ENCODE results near the gene KCNJ15. TPM values are rescaled to one million over a fixed set of nuclear protein-coding genes. Genes with fewer than 3 reads are reported as not detected.

KCNJ15 gene
- total RNA-seq, 1 donor: 10.1 TPM

DNA sequence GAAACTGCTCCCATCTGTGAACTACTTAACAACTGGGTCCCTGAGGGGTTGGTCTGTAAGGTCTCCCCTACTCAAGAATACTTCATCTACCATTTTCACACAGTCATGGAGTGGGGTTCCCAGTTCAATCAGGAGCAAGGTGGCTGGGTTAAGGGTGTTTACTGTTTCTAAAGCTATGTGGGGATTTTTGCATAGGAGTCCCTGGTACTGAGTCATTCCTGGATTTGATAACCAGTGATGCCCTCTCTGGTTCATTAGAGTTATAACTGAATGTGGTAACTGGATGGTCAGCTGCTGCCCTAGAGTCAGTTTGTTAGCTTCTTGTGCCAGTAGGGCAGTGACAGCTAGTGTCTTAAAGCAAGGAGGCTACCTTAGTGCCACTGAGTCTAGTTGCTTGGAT is 29.4 kb upstream of the KCNJ15 start:
- Histone ChIP-seq H3K79me2 (ENCODE audit: insufficient read depth, low read length) (no peaks in the 10 kb centered on the region), H3K9me3 (ENCODE audit: low read depth, low read length) (peaks cover 21% of the 10 kb centered on the region), H4K20me1 (ENCODE audit: insufficient read depth, low read length) (no peaks in the 10 kb centered on the region), H3K27me3 (ENCODE audit: insufficient read depth, low read length) (no peaks in the 10 kb centered on the region), H3K4me1 (ENCODE audit: insufficient read depth, low read length) (no peaks in the 10 kb centered on the region), H3K4me3 (ENCODE audit: insufficient read depth, low read length) (no peak overlapping the region), H3K4me2 (ENCODE audit: insufficient read depth, low read length) (no peak overlapping the region), H2AFZ (ENCODE audit: low read length) (no peak overlapping the region), H3K36me3 (ENCODE audit: insufficient read depth, low read length) (no peaks in the 10 kb centered on the region), H3K27ac (ENCODE audit: low read depth, low read length) (no peak overlapping the region)
- DNase-seq (ENCODE audit: insufficient read length, low spot score, missing footprints): peak; percentile 14
- TF ChIP-seq, protein P1, sequence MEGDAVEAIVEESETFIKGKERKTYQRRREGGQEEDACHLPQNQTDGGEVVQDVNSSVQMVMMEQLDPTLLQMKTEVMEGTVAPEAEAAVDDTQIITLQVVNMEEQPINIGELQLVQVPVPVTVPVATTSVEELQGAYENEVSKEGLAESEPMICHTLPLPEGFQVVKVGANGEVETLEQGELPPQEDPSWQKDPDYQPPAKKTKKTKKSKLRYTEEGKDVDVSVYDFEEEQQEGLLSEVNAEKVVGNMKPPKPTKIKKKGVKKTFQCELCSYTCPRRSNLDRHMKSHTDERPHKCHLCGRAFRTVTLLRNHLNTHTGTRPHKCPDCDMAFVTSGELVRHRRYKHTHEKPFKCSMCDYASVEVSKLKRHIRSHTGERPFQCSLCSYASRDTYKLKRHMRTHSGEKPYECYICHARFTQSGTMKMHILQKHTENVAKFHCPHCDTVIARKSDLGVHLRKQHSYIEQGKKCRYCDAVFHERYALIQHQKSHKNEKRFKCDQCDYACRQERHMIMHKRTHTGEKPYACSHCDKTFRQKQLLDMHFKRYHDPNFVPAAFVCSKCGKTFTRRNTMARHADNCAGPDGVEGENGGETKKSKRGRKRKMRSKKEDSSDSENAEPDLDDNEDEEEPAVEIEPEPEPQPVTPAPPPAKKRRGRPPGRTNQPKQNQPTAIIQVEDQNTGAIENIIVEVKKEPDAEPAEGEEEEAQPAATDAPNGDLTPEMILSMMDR (IDR thresholded peaks at IDR 0.05; ENCODE audit: extremely low read depth, low read depth, low read length): no peak

GRCh38 chr21:38228115-38228514 is 28.7 kb upstream of the KCNJ15 start:
- Histone ChIP-seq H2AFZ (ENCODE audit: low read length) (peak overlapping the region; percentile 25), H3K27me3 (ENCODE audit: insufficient read depth, low read length) (no peaks in the 10 kb centered on the region), H3K4me1 (ENCODE audit: insufficient read depth, low read length) (no peaks in the 10 kb centered on the region), H3K9me3 (ENCODE audit: low read depth, low read length) (peaks cover 18% of the 10 kb centered on the region), H3K27ac (ENCODE audit: low read depth, low read length) (no peak overlapping the region), H3K4me3 (ENCODE audit: insufficient read depth, low read length) (no peak overlapping the region), H3K4me2 (ENCODE audit: insufficient read depth, low read length) (no peak overlapping the region), H3K36me3 (ENCODE audit: insufficient read depth, low read length) (no peaks in the 10 kb centered on the region), H4K20me1 (ENCODE audit: insufficient read depth, low read length) (no peaks in the 10 kb centered on the region), H3K79me2 (ENCODE audit: insufficient read depth, low read length) (no peaks in the 10 kb centered on the region)
- TF ChIP-seq, protein P1 (IDR thresholded peaks at IDR 0.05; ENCODE audit: extremely low read depth, low read depth, low read length): no peak
- no peak for DNase-seq (ENCODE audit: insufficient read length, low spot score, missing footprints)

DNA sequence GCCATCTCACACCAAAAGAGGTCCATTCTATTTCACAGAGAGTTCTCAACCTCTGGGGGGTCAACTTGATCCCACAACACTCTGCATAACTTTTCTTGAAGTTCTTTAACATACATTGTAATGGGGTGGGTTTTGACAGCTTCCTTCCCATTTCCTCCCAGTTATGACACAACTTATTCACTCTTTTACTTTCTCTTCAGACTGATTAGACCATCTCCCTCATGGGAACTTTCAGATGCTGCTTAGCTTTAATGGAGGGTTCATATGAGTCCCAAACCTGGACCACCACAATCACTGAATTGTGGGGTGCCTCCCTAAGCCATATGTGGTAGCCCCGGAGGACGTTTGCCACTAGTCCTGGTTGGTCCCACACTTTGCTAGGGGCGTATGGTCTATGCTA is 28.3 kb upstream of the KCNJ15 start:
- peak overlapping the region; percentile 25 for H2AFZ ChIP-seq (ENCODE audit: low read length)
- H3K4me3 ChIP-seq (ENCODE audit: insufficient read depth, low read length): no peak overlapping the region
- no peaks in the 10 kb centered on the region for H3K36me3 ChIP-seq (ENCODE audit: insufficient read depth, low read length)
- H3K4me1 ChIP-seq (ENCODE audit: insufficient read depth, low read length): no peaks in the 10 kb centered on the region
- no peak overlapping the region for H3K4me2 ChIP-seq (ENCODE audit: insufficient read depth, low read length)
- no peaks in the 10 kb centered on the region for H3K27me3 ChIP-seq (ENCODE audit: insufficient read depth, low read length)
- no peaks in the 10 kb centered on the region for H3K79me2 ChIP-seq (ENCODE audit: insufficient read depth, low read length)
- peaks cover 18% of the 10 kb centered on the region for H3K9me3 ChIP-seq (ENCODE audit: low read depth, low read length)
- TF ChIP-seq, protein P1 (IDR thresholded peaks at IDR 0.05; ENCODE audit: extremely low read depth, low read depth, low read length): no peak
- H4K20me1 ChIP-seq (ENCODE audit: insufficient read depth, low read length): no peaks in the 10 kb centered on the region
- no peak overlapping the region for H3K27ac ChIP-seq (ENCODE audit: low read depth, low read length)
- DNase-seq (ENCODE audit: insufficient read length, low spot score, missing footprints): no peak

DNA sequence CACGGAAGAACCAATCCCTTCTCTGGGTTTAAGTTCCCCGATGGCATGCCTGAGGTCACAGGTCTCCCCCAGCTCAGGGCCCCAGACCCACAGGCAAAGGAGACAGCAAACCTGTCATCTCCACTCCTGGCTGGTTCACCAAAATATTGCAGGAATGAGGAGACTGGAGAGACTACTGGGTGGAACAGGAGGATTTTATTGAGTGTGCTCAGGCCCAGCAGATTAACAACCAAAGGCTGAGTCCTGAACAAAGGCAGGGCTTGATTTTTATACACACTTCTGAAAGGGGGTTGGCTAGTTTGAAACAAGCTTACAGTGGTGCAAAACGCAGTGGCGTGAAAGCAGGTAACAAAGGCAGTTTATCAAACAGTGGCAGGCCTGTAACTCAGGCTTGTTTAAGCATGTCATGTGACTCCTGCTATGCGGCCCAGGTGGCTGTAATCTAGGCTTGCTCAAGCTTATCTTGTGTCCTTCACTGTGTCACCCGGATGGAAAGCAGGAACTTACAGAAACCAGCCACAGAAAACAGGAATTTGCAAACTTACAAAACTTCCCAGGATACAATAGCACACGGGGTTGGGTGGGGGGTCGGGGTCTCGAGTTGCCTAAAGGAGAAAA is 27.4 kb upstream of the KCNJ15 start:
- H3K4me2 ChIP-seq (ENCODE audit: insufficient read depth, low read length): no peak overlapping the region
- no peaks in the 10 kb centered on the region for H3K4me1 ChIP-seq (ENCODE audit: insufficient read depth, low read length)
- H3K36me3 ChIP-seq (ENCODE audit: insufficient read depth, low read length): no peaks in the 10 kb centered on the region
- no peak overlapping the region for H3K4me3 ChIP-seq (ENCODE audit: insufficient read depth, low read length)
- H4K20me1 ChIP-seq (ENCODE audit: insufficient read depth, low read length): no peaks in the 10 kb centered on the region
- no peaks in the 10 kb centered on the region for H3K79me2 ChIP-seq (ENCODE audit: insufficient read depth, low read length)
- no peak overlapping the region for H2AFZ ChIP-seq (ENCODE audit: low read length)
- TF ChIP-seq, protein P1 (IDR thresholded peaks at IDR 0.05; ENCODE audit: extremely low read depth, low read depth, low read length): no peak
- no peak overlapping the region for H3K27ac ChIP-seq (ENCODE audit: low read depth, low read length)
- no peak for DNase-seq (ENCODE audit: insufficient read length, low spot score, missing footprints)
- no peaks in the 10 kb centered on the region for H3K27me3 ChIP-seq (ENCODE audit: insufficient read depth, low read length)
- H3K9me3 ChIP-seq (ENCODE audit: low read depth, low read length): peaks cover 14% of the 10 kb centered on the region

Measured in osteoblast (primary cell).